C4-2B (cell line): ENCODE results near the gene ARHGAP5.

Experiments
- CTCF ChIP-seq: fragments of 450-650 bp; conservative IDR thresholded peaks from 2 replicates; pipeline ENCODE4 v1.5.1; 2017; ENCODE audit warnings: mild to moderate bottlenecking
- ZFX ChIP-seq: fragments of 450-650 bp; IDR thresholded peaks from 2 replicates; pipeline ENCODE4 v1.6.1; 2017

- TF ChIP-seq CTCF (no peak), ZFX (no peak)
Measured at GRCh38 chr14:32081901-32082300, 4.8 kb downstream of the ARHGAP5 start.
